ENCODE data around the gene SPRING1. TPM values are rescaled to one million over a fixed set of nuclear protein-coding genes. Genes with fewer than 3 reads are reported as not detected.

The SPRING1 gene
- total RNA-seq, 1 donor from 2014 or later: 22.6 TPM

DNA sequence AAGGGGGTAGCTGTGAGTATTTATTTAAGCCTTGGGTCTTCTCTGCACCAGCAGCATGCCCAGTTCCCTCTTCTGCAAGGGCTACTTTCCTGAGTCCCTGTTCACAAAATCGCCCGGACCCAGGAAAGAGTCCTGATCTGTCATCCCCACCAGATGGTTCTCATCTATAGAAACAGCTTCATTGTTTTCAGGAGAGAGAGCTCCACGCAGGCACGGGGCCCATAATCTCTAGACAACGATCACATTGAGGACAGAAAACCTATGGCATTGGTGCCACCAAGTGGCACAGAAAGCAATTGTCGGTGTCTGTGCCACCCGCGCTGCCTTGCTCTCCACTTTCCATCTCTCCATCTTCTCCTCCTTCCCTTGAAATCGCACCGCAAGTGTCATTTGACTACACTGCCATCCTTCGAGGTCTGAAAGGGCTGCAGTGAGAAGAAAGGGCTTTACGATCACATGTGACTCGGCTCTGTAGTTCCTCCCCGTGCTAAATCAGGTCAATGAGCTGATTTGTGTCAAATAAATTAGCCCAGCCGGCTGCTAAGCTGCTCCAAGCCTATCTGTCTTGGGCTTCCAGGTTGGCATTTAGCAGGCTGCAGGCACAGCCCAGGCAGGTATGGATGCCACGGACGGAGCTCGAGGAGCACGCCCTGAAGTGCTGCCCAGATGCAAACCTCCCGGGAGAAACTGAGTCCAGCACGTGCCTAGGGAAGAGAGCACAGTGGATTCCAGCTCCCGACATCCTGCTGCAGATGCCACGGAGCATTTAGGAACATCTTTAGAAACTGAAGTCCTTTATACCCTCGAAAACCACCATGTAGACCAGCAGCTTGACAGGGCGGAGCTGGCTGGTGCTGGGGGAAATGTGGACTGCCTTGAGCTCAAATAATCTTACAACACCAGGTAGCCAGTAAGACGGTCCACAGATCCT, 28.8 kb downstream of the SPRING1 start:
- peak; percentile 55 for DNase-seq (ENCODE audit: low spot score)

DNA sequence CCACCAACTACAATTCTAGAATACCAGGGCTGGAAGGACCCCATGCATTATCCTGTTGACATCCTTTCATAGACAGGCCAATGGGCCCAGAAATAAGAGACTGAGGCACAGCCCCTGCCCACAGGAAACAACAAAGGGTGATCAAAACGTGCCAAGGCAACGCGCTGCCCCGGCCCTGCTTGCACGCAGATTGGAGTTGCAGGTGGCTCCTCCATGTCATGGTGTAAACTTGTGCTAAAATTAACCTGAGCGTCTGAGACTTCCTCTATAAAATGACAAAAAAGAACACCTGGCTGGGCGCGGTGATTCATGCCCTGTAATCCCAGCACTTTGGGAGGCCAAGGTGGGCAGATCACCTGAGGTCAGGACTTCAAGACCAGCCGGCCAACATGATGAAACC, 30.1 kb downstream of the SPRING1 start:
- DNase-seq (ENCODE audit: low spot score): no peak

DNA sequence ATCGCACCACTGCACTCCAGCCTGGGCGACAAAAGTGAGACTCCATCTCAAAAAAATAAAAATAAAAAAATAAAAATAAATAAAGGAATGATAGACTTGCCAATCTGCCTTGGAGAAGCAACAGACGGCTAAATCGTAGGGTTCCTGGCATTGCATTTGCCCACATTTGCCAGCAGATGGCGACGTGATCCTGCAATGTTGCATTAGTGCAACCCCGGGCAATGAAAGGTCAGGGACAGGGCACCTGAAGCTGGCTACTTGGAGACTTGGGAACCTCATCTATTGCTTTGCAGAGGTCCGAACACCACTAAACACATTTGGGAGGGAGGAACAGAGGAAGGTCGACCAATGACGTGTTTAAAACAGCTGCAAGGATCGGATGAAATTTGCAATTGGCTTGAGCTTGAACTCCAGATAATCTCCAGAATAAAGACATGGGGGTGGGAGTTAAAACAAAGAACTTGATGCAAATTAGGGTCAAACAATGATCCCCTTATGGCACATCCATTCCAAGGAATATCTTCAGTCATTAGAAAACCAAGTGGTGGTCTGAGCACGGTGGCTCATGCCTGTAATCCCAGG, 34.6 kb downstream of the SPRING1 start:
- DNase-seq (ENCODE audit: low spot score): peak; percentile 64

- DNase-seq (ENCODE audit: low spot score): no peak
Observed at GRCh38 chr12:116701432-116701831, 36.4 kb downstream of the SPRING1 start.

DNA sequence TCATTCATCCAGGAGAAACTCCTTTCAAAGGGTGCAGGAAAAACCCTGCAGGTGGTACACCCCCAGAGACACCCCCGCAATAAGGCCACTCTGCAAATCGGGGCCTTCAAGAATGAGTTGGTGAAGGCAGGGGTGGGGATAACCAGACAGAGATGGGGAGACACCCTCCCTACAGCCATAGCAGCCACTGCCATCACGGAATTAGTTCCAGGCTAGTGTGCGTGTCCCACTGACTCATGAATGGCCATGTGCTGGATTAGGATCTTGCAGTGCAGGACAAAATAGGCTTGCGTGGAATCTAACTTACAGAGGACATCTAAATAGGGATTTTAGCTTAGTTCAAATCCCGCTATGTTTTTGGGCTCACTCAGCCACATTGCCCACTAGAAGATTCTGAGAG, 37.8 kb downstream of the SPRING1 start:
- DNase-seq (ENCODE audit: low spot score): no peak

- no peak for DNase-seq (ENCODE audit: low spot score)
Observed at GRCh38 chr12:116698554-116699075, 39.3 kb downstream of the SPRING1 start.

DNA sequence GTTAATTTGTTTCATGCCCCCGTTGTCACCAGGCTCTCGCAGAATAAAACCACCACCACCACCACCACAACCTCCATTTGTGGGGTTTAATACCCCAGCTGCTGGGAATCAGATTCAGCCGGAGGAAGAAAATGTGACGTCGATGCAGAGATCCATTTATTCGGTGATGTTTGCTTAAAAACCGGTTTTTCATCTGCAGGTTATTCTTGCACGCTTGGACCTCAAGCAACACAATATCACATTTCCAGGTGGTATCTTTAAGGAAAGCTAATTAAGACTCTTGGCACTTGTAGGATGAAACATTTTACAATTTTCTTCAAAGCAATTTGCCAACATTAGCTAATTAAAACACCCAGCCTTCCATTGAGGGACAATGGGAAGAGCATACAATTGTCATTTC, 39.8 kb downstream of the SPRING1 start:
- no peak for DNase-seq (ENCODE audit: low spot score)

DNA sequence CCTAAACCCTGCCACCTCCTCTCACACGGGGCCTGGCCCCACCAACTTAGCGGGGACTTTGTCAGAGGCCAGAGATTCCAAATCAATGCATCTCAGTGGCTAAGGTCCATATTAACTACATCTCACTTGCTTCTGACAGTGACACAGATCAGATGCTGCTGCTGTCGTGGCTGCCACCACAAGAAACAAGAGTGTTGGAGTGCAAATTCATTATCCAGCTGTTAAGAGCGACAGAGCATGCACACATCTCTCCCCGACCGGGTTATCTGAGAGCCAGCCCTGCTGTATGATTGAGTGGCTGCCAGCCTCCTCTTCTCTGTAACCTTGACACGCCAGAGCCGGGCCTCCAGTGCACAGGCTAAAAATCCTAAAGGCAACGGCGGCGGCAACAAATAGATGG, 40.2 kb downstream of the SPRING1 start:
- DNase-seq (ENCODE audit: low spot score): no peak

DNA sequence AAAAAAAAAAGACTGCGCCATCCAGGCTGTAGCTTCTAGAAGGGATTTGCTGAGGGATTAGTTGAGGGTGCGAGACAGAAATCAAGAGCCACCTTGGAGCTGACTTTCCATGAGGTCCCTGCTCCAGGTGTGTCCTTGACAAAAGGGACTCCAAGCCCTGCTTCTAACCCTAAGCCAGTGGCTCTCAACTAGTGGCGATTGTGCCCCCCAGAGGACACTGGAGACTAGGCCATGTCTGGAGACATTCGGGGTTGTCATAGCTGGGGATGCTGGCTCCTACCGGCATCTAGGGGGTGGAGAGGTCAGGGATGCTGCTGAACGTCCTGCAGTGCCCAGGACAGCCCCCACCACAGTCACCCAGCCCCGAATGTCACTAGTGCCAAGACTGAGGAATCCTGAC, 40.6 kb downstream of the SPRING1 start:
- DNase-seq (ENCODE audit: low spot score): no peak

DNA sequence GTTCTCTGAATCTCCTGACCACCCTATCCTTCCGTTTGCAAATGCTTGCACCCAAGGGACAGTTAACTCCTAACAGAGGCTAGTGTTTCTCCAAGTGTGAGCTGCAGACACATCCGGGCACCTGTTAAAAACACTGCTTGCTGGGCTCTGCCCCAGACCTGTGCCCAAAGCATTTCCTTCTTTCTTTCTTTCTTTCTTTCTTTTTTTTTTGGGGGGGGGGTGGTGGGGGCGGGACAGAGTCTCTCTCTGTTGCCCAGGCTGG, 42.5 kb downstream of the SPRING1 start:
- DNase-seq (ENCODE audit: low spot score): no peak

DNA sequence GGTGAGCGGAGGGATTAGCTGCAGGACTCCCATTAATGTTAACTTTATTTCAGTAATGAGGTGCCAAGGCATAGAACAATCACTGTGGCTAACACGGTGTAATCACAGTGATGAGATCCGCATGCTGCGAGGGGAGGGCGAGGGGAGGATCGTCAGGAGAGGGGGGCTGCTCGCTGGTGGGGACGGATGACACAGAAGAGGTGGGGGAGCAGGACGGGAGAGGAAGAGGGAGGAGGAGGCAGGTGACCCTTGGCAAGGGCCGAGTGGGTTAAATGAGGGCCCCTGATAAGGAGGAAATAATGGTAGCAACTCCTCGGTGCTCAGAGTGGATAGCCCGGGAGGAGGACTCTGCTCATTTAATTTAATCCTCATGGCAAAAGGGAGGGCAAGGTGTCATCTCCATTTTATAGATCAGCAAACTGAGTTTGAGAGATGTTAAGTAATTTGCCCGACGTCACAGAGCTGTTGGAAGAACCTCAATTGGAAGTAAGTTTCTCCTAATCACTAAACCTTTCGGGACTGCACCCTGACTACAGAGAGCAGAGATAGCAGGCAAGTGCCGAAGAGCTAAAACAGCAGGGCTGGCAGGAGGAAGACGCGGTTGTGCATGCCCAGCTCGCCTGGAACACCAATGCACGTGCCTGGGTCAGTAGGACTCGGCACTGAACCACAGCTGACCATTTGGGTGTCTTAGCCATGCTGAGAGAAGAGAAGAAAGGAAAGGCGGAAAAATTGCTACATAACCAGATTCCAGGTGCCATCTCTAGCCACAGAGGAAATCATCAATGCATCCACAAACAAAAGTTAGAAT, 43.0 kb downstream of the SPRING1 start:
- DNase-seq (ENCODE audit: low spot score): no peak

- no peak for DNase-seq (ENCODE audit: low spot score)
Observed at GRCh38 chr12:116693286-116694227, 44.3 kb downstream of the SPRING1 start.

- DNase-seq (ENCODE audit: low spot score): no peak
Observed at GRCh38 chr12:116692605-116693004, 45.3 kb downstream of the SPRING1 start.

GRCh38 chr12:116691636-116692035, 46.2 kb downstream of the SPRING1 start:
- no peak for DNase-seq (ENCODE audit: low spot score)

GRCh38 chr12:116691205-116691604, 46.7 kb downstream of the SPRING1 start:
- no peak for DNase-seq (ENCODE audit: low spot score)

DNA sequence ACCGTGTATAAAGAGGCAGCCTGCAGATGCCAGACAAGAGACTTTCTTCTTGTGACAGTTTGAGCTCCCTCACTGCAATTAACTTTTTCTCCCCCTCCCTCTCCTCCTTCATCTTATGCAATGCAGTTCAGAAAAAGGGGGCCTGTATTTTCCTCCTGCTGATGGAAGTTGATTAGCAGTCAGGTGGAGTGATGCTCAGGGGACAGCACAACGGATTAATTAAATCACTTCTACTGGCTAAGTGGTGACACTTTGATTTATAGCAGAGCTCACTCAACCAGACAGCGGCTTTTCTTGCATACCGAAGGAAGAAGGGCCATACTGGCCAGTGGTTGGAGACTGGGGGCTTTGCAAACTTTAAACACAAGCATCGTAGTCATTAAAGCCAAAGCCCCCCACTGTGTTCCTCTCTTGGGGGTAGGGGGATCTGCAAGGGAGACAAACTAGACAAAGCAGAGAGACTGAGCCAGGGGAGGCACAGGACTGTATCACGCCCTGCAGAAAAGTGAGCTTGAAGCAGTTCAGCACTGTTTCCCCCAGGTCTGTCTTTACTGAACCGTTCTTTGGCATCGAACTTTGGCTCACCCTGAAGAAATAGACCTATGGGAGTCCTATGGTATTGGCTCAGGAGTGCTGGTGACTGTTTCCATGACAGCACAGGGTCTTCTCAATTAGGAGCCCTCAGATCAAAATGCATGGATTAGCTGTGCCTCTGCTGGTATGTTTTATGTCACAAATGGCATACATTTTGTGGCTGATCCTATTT, 47.7 kb downstream of the SPRING1 start:
- DNase-seq (ENCODE audit: low spot score): no peak

GRCh38 chr12:116689521-116689920, 48.3 kb downstream of the SPRING1 start:
- DNase-seq (ENCODE audit: low spot score): no peak

Data from ureter (tissue), 1 donor.